HEK293 (cell line): ENCODE results near the gene CORO1C.
A peak's percentile ranks its signal among the peaks of the same experiment; 100 is the strongest.

Experiments
- FEZF1 ChIP-seq: fragments of 450-650 bp; formaldehyde crosslinking; IDR thresholded peaks from 2 replicates; pipeline ENCODE4 v1.5.1; 2016; ENCODE audit warnings: missing biosample characterization, missing genetic modification characterization
- GFI1B ChIP-seq: fragments of 450-650 bp; formaldehyde crosslinking; IDR thresholded peaks from 2 replicates; pipeline ENCODE4 v1.5.1; 2016; ENCODE audit warnings: missing biosample characterization, missing genetic modification characterization
- IKZF3 ChIP-seq: fragments of 450-650 bp; IDR thresholded peaks from 2 replicates; pipeline ENCODE4 v1.5.0; 2018; ENCODE audit warnings: missing biosample characterization, mild to moderate bottlenecking, missing genetic modification characterization, moderate library complexity
- KLF17 ChIP-seq: fragments of 450-650 bp; formaldehyde crosslinking; IDR thresholded peaks from 2 replicates; pipeline ENCODE4 v1.5.1; 2016; ENCODE audit warnings: missing biosample characterization, missing genetic modification characterization
- ZBTB1 ChIP-seq: fragments of 450-650 bp; formaldehyde crosslinking; IDR thresholded peaks from 2 replicates; pipeline ENCODE4 v1.5.1; 2016; ENCODE audit warnings: missing biosample characterization, missing genetic modification characterization
- ZBTB44 ChIP-seq: fragments of 450-650 bp; IDR thresholded peaks from 2 replicates; pipeline ENCODE4 v1.5.1; 2018; ENCODE audit warnings: missing biosample characterization, mild to moderate bottlenecking, missing genetic modification characterization
- ZFP3 ChIP-seq: fragments of 450-650 bp; formaldehyde crosslinking; IDR thresholded peaks from 2 replicates; pipeline ENCODE4 v1.5.1; 2016; ENCODE audit warnings: low read depth, missing biosample characterization, missing genetic modification characterization
- ZNF10 ChIP-seq: fragments of 450-650 bp; formaldehyde crosslinking; IDR thresholded peaks from 2 replicates; pipeline ENCODE4 v1.5.1; 2017; ENCODE audit warnings: missing biosample characterization, missing genetic modification characterization
- ZNF362 ChIP-seq: fragments of 450-650 bp; formaldehyde crosslinking; IDR thresholded peaks from 2 replicates; pipeline ENCODE4 v1.5.1; 2016; ENCODE audit warnings: missing biosample characterization, missing genetic modification characterization
- ZNF600 ChIP-seq: fragments of 450-650 bp; formaldehyde crosslinking; IDR thresholded peaks from 2 replicates; pipeline ENCODE4 v1.5.1; 2016; ENCODE audit warnings: missing biosample characterization, missing genetic modification characterization
- ZNF626 ChIP-seq: fragments of 450-650 bp; sonication (Bioruptor Pico); formaldehyde crosslinking; IDR thresholded peaks from 2 replicates; pipeline ENCODE4 v1.5.1; 2018; ENCODE audit warnings: missing biosample characterization, missing genetic modification characterization, inconsistent platforms
- TF ChIP-seq, protein P1 (sequence below): fragments of 450-650 bp; formaldehyde crosslinking; IDR thresholded peaks from 2 replicates; pipeline ENCODE4 v1.5.1; 2017; ENCODE audit warnings: missing biosample characterization, missing genetic modification characterization
- TF ChIP-seq, protein P2 (sequence below): fragments of 450-650 bp; formaldehyde crosslinking; IDR thresholded peaks from 2 replicates; pipeline ENCODE4 v1.5.1; 2016; ENCODE audit warnings: missing biosample characterization, missing genetic modification characterization
- TF ChIP-seq, protein P3 (sequence below): fragments of 450-650 bp; formaldehyde crosslinking; IDR thresholded peaks from 2 replicates; pipeline ENCODE4 v1.5.1; 2016; ENCODE audit warnings: missing biosample characterization, missing genetic modification characterization

The CORO1C gene

GRCh38 chr12:108691998-108692808 is 39.1 kb downstream of the CORO1C start (continued):
- TF ChIP-seq KLF17 (tag by site-specific recombination): 0 out of 2 replicates have a peak, but pooled peaks have one; percentile 1
- TF ChIP-seq ZBTB44 (tag by site-specific recombination): peak; percentile 73
- TF ChIP-seq, protein P1, sequence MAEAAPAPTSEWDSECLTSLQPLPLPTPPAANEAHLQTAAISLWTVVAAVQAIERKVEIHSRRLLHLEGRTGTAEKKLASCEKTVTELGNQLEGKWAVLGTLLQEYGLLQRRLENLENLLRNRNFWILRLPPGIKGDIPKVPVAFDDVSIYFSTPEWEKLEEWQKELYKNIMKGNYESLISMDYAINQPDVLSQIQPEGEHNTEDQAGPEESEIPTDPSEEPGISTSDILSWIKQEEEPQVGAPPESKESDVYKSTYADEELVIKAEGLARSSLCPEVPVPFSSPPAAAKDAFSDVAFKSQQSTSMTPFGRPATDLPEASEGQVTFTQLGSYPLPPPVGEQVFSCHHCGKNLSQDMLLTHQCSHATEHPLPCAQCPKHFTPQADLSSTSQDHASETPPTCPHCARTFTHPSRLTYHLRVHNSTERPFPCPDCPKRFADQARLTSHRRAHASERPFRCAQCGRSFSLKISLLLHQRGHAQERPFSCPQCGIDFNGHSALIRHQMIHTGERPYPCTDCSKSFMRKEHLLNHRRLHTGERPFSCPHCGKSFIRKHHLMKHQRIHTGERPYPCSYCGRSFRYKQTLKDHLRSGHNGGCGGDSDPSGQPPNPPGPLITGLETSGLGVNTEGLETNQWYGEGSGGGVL (tag by site-specific recombination): 0 out of 2 replicates have a peak, but pooled peaks have one; percentile 23
- no peak for TF ChIP-seq ZFP3 (tag by site-specific recombination)
- TF ChIP-seq FEZF1: peak; percentile 20
- no peak for TF ChIP-seq ZBTB1 (tag by site-specific recombination)
- TF ChIP-seq, protein P2, sequence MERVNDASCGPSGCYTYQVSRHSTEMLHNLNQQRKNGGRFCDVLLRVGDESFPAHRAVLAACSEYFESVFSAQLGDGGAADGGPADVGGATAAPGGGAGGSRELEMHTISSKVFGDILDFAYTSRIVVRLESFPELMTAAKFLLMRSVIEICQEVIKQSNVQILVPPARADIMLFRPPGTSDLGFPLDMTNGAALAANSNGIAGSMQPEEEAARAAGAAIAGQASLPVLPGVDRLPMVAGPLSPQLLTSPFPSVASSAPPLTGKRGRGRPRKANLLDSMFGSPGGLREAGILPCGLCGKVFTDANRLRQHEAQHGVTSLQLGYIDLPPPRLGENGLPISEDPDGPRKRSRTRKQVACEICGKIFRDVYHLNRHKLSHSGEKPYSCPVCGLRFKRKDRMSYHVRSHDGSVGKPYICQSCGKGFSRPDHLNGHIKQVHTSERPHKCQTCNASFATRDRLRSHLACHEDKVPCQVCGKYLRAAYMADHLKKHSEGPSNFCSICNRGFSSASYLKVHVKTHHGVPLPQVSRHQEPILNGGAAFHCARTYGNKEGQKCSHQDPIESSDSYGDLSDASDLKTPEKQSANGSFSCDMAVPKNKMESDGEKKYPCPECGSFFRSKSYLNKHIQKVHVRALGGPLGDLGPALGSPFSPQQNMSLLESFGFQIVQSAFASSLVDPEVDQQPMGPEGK (tag by site-specific recombination): peak; percentile 55; the same call in 1 of the 2 replicates
- TF ChIP-seq ZNF362 (tag by site-specific recombination): peak; percentile 72; the same call in 1 of the 2 replicates
- TF ChIP-seq GFI1B: no peak
- no peak for TF ChIP-seq ZNF626 (tag by site-specific recombination)
- TF ChIP-seq IKZF3: 0 out of 2 replicates have a peak, but pooled peaks have one; percentile 5
- TF ChIP-seq ZNF10: peak; percentile 90
- 0 out of 2 replicates have a peak, but pooled peaks have one; percentile 44 for TF ChIP-seq ZNF600 (tag by site-specific recombination)
- TF ChIP-seq, protein P3, sequence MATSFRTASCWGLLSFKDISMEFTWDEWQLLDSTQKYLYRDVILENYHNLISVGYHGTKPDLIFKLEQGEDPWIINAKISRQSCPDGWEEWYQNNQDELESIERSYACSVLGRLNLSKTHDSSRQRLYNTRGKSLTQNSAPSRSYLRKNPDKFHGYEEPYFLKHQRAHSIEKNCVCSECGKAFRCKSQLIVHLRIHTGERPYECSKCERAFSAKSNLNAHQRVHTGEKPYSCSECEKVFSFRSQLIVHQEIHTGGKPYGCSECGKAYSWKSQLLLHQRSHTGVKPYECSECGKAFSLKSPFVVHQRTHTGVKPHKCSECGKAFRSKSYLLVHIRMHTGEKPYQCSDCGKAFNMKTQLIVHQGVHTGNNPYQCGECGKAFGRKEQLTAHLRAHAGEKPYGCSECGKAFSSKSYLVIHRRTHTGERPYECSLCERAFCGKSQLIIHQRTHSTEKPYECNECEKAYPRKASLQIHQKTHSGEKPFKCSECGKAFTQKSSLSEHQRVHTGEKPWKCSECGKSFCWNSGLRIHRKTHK: no peak
